BLaER1 treated with 17β-estradiol and CSF1 and Interleukin-3, amounts not matched to agents 10 nM and 100 nM (cell line): ENCODE data around the gene RNF166.

Experiments
- H3K27ac ChIP-seq, 11 experiments: shearing (Covaris generic); formaldehyde crosslinking; 2 replicates each; pipeline ENCODE4 v1.8.1; 2022
- H3K27me3 ChIP-seq, 11 experiments: shearing (Covaris generic); formaldehyde crosslinking; 2 replicates each; pipeline ENCODE4 v1.8.1; 2022
- H3K36me3 ChIP-seq, 11 experiments: shearing (Covaris generic); formaldehyde crosslinking; 2 replicates each; pipeline ENCODE4 v1.8.1; 2022
- H3K4me1 ChIP-seq, 10 experiments: shearing (Covaris generic); formaldehyde crosslinking; 2 replicates each; pipeline ENCODE4 v1.8.1; 2022
- H3K4me2 ChIP-seq, 11 experiments: shearing (Covaris generic); formaldehyde crosslinking; 2 replicates each; pipeline ENCODE4 v1.8.1; 2022
- H3K4me3 ChIP-seq, 10 experiments: shearing (Covaris generic); formaldehyde crosslinking; 2 replicates each; pipeline ENCODE4 v1.8.1; 2022
- H3K9ac ChIP-seq, 11 experiments: shearing (Covaris generic); formaldehyde crosslinking; 2 replicates each; pipeline ENCODE4 v1.8.1; 2022
- H3K9me3 ChIP-seq, 11 experiments: shearing (Covaris generic); formaldehyde crosslinking; replicated peaks in 1 of 11; 2 replicates each; pipeline ENCODE4 v1.8.1; 2022
- H4K20me1 ChIP-seq, 11 experiments: shearing (Covaris generic); formaldehyde crosslinking; 2 replicates each; pipeline ENCODE4 v1.8.1; 2022
- Cebpa-rat ChIP-seq, 11 experiments: shearing (Covaris generic); IDR thresholded peaks; 2 replicates each; pipeline ENCODE4 v1.8.1; 2022

Gene RNF166

DNA sequence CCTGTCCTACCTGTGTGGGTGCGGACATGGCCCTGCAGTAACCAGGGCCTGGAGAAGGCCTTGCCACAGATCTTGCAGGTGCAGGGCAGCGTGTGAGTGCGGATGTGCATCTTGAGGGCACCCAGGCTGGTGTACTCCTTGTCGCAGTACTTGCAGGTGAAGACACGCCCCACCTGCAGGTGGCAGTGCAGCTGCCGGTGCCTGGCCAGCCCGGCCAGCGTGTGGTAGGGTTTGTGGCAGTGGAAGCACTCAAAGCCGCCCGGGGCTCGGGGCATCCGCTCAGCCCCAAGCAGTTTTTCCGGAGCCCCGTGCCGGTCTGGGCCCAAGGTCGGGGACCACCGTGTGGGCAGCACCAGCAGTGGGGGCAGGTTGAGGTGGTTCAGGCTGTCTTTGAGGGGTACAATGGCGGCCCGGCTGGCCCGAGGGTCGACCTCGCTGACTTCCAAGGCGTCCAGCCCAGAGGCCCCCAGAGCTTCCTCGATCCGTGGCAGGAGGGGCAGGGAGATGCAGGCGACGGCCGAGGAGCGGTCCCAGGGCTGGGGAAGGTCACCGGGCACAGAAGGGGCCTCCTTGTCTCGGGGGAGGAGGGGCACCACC is 25.0 kb downstream of the RNF166 start:
- Histone ChIP-seq H3K4me3 (peak overlapping the region in 1 of 10 experiments; percentile 10; a peak in 1 of 20 replicates), H3K9me3 (no peaks in the 10 kb centered on the region), H3K9ac (peak overlapping the region in 9 of 11 experiments; percentile 80 to 96 (median 89); a peak in 17 of 22 replicates), H3K4me2 (peak overlapping the region; percentile 73 to 97 (median 83)), H3K27me3 (peaks cover 0 to 6% (median 0%) of the 10 kb centered on the region in 11 experiments; a peak in 5 of 22 replicates), H3K27ac (peak overlapping the region in 9 of 11 experiments; percentile 88 to 99 (median 97); a peak in 18 of 22 replicates), H3K4me1 (peaks cover 52 to 71% (median 62%) of the 10 kb centered on the region in 10 experiments), H4K20me1 (peaks cover 0 to 34% (median 0%) of the 10 kb centered on the region in 11 experiments; a peak in 3 of 22 replicates), H3K36me3 (peaks cover 0 to 39% (median 11%) of the 10 kb centered on the region in 11 experiments; a peak in 9 of 22 replicates)
- TF ChIP-seq Cebpa-rat (IDR thresholded peaks at IDR 0.05) = no peak

DNA sequence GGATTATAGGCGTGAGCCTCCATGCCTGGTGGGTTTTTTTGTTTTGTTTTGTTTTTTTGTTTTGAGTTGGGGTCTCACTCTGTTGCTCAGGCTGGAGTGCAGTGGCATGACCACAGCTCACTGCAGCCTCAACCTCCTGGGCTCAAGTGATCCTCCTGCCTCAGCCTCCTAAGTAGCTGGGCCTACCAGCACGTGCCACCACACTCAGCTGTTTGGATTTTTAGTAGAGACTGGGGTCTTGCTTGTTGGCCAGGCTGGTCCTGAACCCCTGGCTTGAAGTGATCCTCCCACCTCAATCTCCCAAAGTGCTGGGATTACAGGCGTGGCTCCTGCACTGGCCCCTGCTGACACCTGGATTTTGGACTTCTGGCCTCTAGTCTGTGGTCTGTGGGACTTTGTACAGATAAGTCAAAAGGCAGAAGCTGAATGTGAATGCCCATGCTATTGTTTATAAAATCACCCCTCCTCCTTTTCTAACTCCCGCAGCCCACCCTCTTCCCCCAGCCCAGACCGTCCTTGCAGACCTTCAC is 25.6 kb downstream of the RNF166 start:
- no peak for TF ChIP-seq Cebpa-rat (IDR thresholded peaks at IDR 0.05)
- peak overlapping the region; percentile 73 to 97 (median 83) for H3K4me2 ChIP-seq
- no peak overlapping the region for H3K4me3 ChIP-seq
- peaks cover 0 to 45% (median 11%) of the 10 kb centered on the region in 11 experiments; a peak in 9 of 22 replicates for H3K36me3 ChIP-seq
- H3K9me3 ChIP-seq = no peaks in the 10 kb centered on the region
- peak overlapping the region in 7 of 11 experiments; percentile 27 to 96 (median 89); a peak in 10 of 22 replicates for H3K9ac ChIP-seq
- peaks cover 52 to 71% (median 59%) of the 10 kb centered on the region in 10 experiments for H3K4me1 ChIP-seq
- H4K20me1 ChIP-seq = peaks cover 0 to 39% (median 0%) of the 10 kb centered on the region in 11 experiments; a peak in 3 of 22 replicates
- peaks cover 0 to 5% (median 0%) of the 10 kb centered on the region in 11 experiments; a peak in 5 of 22 replicates for H3K27me3 ChIP-seq
- peak overlapping the region in 6 of 11 experiments; percentile 88 to 99 (median 98); a peak in 7 of 22 replicates for H3K27ac ChIP-seq

DNA sequence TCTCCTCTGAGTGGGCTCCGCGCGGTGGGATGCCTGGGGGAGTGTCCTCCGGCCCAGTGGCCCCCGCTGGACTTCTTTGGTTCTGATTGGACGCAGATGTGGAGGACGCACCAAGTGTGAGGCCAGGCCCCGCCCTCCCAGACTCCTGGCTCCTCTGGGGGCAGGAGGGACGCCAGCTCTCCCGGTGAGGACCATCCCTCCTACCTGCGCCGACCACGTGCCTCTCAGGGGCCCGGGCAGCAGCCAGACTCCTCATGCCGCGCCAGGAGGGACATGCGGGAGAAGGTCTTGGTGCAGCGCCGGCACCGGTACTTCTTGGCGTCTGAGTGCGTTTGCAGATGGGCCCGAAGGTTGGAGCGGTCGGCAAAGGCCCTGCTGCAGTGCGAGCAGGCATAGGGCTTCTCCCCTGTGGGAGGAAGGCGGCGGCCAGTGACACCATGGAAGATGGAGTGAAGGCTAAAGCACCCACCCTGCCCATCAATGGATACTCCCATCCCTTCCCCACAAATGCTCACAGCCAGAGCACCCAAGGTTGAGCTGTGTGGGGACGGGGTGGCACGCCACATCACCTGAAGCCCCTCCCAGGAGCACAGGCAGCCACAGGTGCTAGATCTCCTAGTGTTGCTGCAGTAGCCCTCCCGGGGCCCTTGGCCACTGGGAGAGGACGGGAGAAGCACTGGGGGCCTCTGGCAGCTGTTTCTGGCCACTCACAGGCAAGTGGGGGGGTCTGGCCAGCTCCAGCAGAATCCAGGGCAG is 27.8 kb downstream of the RNF166 start:
- Histone ChIP-seq H3K4me2 (no peak overlapping the region), H3K36me3 (peaks cover 0 to 64% (median 18%) of the 10 kb centered on the region in 11 experiments; a peak in 12 of 22 replicates), H3K9me3 (no peaks in the 10 kb centered on the region), H3K9ac (no peak overlapping the region), H3K27me3 (no peaks in the 10 kb centered on the region), H3K27ac (peak overlapping the region in 1 of 11 experiments; percentile 21; a peak in 2 of 22 replicates), H4K20me1 (peaks cover 0 to 46% (median 0%) of the 10 kb centered on the region in 11 experiments; a peak in 3 of 22 replicates), H3K4me3 (no peak overlapping the region), H3K4me1 (peaks cover 30 to 70% (median 57%) of the 10 kb centered on the region in 10 experiments)
- TF ChIP-seq Cebpa-rat (IDR thresholded peaks at IDR 0.05) = no peak

DNA sequence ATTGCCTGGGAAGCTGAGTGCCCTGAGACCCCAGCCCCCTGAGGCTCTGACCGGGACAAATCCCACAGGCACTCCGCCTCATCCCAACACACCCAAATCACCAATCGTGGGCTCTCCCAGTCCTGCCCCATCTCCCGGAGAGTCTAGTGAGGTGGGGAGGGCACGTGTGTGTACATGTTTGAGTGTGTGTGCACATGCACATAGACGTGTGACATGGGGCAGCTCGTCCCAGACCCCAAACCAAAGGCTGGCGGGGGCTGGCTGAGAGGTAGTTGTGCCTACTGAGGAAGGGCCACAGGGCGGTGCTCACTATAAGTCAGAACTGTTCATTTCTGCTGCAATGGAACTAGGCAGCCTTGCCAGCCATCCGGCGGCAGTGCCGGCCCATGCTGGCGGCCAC is 28.5 kb downstream of the RNF166 start:
- Histone ChIP-seq H3K27me3 (no peaks in the 10 kb centered on the region), H3K4me3 (no peak overlapping the region), H3K4me1 (peaks cover 24 to 74% (median 55%) of the 10 kb centered on the region in 10 experiments), H3K27ac (no peak overlapping the region), H4K20me1 (peaks cover 0 to 51% (median 0%) of the 10 kb centered on the region in 11 experiments; a peak in 3 of 22 replicates), H3K9ac (no peak overlapping the region), H3K36me3 (peaks cover 0 to 68% (median 18%) of the 10 kb centered on the region in 11 experiments; a peak in 12 of 22 replicates), H3K9me3 (no peaks in the 10 kb centered on the region), H3K4me2 (no peak overlapping the region)
- no peak for TF ChIP-seq Cebpa-rat (IDR thresholded peaks at IDR 0.05)

DNA sequence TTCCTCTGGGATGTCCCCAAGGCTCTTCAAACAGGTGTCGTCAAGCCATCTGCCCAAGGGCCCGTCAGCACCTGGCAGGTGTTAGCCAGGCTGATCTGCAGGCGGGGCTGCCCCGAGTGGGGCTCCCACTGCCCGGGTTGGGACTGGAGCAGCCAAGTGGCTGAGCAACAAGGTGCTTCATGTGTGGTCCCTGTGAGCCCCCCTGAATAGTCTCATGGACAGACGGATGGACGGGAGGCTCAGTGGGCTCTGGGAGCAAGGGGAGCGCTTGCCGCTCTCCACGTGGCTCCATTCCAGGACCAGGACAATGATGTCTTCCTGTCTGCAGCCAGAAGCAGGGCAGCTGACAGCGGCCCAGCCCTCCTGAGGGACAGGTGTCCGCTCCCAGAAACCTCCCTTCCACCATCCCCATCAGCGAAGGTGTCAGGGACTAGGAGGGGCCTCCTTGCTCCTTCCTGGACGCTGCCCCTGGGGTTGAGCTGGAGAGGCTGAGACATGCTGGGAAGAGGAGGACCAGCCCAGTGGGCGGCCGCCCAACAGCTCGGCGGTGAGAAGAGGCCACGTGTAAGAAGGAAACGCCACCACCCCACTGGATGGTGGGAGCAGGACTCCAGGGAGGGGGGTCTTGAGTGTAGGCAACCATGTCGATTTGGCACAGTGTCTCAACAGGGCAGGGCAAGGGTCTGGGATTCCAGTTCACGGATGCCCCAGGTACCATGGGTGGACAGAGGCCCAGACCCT is 29.5 kb downstream of the RNF166 start:
- Histone ChIP-seq H3K36me3 (peaks cover 0 to 68% (median 18%) of the 10 kb centered on the region in 11 experiments; a peak in 12 of 22 replicates), H3K27me3 (no peaks in the 10 kb centered on the region), H3K4me3 (no peak overlapping the region), H3K4me1 (peaks cover 14 to 73% (median 53%) of the 10 kb centered on the region in 10 experiments), H3K27ac (no peak overlapping the region), H3K9ac (no peak overlapping the region), H4K20me1 (peaks cover 0 to 60% (median 0%) of the 10 kb centered on the region in 11 experiments; a peak in 3 of 22 replicates), H3K9me3 (no peaks in the 10 kb centered on the region), H3K4me2 (0 out of 22 replicates have a peak overlapping the region, but pooled peaks of 2 of the 11 experiments have one; percentile 10 to 18)
- no peak for TF ChIP-seq Cebpa-rat (IDR thresholded peaks at IDR 0.05)

DNA sequence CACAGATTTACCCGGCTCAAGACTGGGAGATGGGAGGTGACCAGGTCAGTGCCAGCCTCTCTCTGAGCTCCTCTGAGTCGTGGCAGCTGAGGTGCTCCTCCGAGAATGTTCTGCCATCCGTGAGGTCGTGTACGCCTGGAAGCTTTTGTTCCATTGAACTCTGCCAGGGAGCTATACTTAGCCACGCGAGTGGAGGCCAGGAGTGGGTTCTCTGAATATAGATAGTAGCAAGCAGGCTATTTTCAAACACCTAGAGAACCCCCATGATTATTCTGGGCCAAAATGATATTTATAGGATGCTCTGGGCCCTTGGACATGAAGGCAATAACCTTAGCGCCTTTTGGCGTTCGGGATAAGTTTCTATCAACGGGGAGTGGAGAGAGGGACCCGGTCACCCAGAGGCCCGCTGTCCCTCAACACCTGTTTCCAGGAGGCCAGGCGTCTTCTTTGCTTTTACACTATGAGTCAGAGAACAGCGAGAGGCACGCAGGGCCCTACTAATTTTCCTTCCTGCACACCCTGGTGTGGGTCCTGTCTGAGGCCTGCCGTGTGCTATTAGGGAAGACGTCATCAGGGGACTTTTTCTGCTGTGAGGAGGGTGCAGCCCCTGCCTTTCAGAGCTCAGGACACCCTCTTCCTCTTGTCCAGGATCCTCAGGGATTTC is 32.4 kb downstream of the RNF166 start:
- peak overlapping the region in 8 of 11 experiments; percentile 26 to 62 (median 42); a peak in 15 of 22 replicates for H3K4me2 ChIP-seq
- H3K27ac ChIP-seq = no peak overlapping the region; a peak in 1 of 22 replicates
- peaks cover 0 to 49% (median 30%) of the 10 kb centered on the region in 10 experiments; a peak in 15 of 20 replicates for H3K4me1 ChIP-seq
- H3K4me3 ChIP-seq = no peak overlapping the region
- TF ChIP-seq Cebpa-rat (IDR thresholded peaks at IDR 0.05) = no peak
- H3K9ac ChIP-seq = peak overlapping the region in 5 of 11 experiments; percentile 16 to 41 (median 32); a peak in 4 of 22 replicates
- H3K36me3 ChIP-seq = peaks cover 0 to 57% (median 18%) of the 10 kb centered on the region in 11 experiments; a peak in 14 of 22 replicates
- H3K27me3 ChIP-seq = no peaks in the 10 kb centered on the region
- peaks cover 0 to 54% (median 0%) of the 10 kb centered on the region in 11 experiments; a peak in 2 of 22 replicates for H4K20me1 ChIP-seq
- H3K9me3 ChIP-seq = no peaks in the 10 kb centered on the region

DNA sequence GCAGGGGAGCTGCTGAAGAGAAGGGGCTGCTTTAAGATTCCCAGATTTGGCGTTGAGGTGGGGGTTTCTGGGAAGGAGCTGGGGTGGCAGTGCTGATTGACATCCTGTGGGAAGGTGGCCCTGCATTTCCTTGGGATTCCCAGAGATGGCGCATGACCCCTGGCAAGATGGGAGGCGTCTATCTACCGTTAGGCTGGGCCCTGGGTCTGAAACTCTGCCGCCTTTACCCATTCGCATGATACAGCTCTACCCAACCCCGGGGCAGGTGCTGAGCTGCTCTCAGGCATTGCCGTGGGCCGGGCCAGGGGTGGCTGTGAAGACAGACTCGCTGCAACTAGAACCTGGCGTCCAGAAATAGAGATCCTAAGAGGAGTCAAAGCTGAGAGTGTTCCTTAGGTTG is 33.4 kb downstream of the RNF166 start:
- Histone ChIP-seq H3K27ac (no peak overlapping the region), H3K27me3 (no peaks in the 10 kb centered on the region), H3K4me3 (no peak overlapping the region), H3K36me3 (peaks cover 0 to 51% (median 17%) of the 10 kb centered on the region in 11 experiments; a peak in 14 of 22 replicates), H3K4me2 (peak overlapping the region in 5 of 11 experiments; percentile 12 to 50 (median 32); a peak in 7 of 22 replicates), H3K9ac (peak overlapping the region in 1 of 11 experiments; percentile 28; a peak in 1 of 22 replicates), H3K9me3 (no peaks in the 10 kb centered on the region), H4K20me1 (peaks cover 0 to 45% (median 0%) of the 10 kb centered on the region in 11 experiments; a peak in 2 of 22 replicates), H3K4me1 (peaks cover 0 to 48% (median 28%) of the 10 kb centered on the region in 10 experiments; a peak in 15 of 20 replicates)
- TF ChIP-seq Cebpa-rat (IDR thresholded peaks at IDR 0.05) = no peak
